Caco-2 (cell line): ENCODE data around the gene RAPGEFL1. TPM values are rescaled to one million over a fixed set of nuclear protein-coding genes. Genes with fewer than 3 reads are reported as not detected.
"Not testable (repeated sequence)": the region's sequence is repeated elsewhere in the genome, so short reads cannot be mapped to it uniquely, and the experiment has no call there.

ENCODE experiments used
- BruUV-seq: library from RNA; stranded (reverse); fragments of 400-500 nt; replicated peaks from 2 replicates; lab custom pipeline; 2021; lab: Mats Ljungman, UMichigan
- CTCF ChIA-PET: fragments of 300-600 bp; sonication (Branson Sonifier 250); formaldehyde crosslinking; loops from one replicate; lab custom pipeline; 2022; ENCODE audit warnings: antibody characterized with exemption; lab: Charles Lee
- POLR2A ChIA-PET: fragments of 300-600 bp; sonication (Branson Sonifier 250); formaldehyde crosslinking; loops from one replicate; lab custom pipeline; 2022; ENCODE audit warnings: antibody characterized with exemption; lab: Charles Lee
- DNase-seq, 2 experiments: peaks; one replicate each; pipeline versions ENCODE4 v3.0.0 to v3.0.0-alpha.2; 2020 to 2022
- H3K27me3 ChIP-seq: replicated peaks from 2 replicates; pipeline ENCODE4 v1.6.0; 2011; ENCODE audit warnings: low read length; ENCODE audit not compliant: control insufficient read depth, insufficient read depth
- H3K36me3 ChIP-seq: 2 replicates; pipeline ENCODE4 v1.5.1; 2011; ENCODE audit warnings: low read length; ENCODE audit not compliant: control insufficient read depth, insufficient read depth
- H3K4me1 ChIP-seq: fragments of 250-450 bp; sonication (Bioruptor Pico); 2 replicates; pipeline ENCODE4 v1.5.1; 2020; ENCODE audit warnings: mild to moderate bottlenecking
- H3K4me3 ChIP-seq: 2 replicates; pipeline ENCODE4 v1.5.1; 2011; ENCODE audit warnings: low read depth, mild to moderate bottlenecking, control low read depth, low read length
- H3K9me3 ChIP-seq: fragments of 250-450 bp; sonication (Bioruptor Pico); 2 replicates; pipeline ENCODE4 v1.5.1; 2020; ENCODE audit warnings: mild to moderate bottlenecking, moderate library complexity
- H3K27ac Mint-ChIP-seq: one replicate; pipeline ENCODE4 v1.8.0; 2022; ENCODE audit warnings: mixed read lengths; ENCODE audit not compliant: unreplicated experiment
- H3K27me3 Mint-ChIP-seq: one replicate; pipeline ENCODE4 v1.8.0; 2022; ENCODE audit warnings: mixed read lengths; ENCODE audit not compliant: insufficient read depth, unreplicated experiment
- H3K36me3 Mint-ChIP-seq: one replicate; pipeline ENCODE4 v1.8.0; 2022; ENCODE audit warnings: mild to moderate bottlenecking, mixed read lengths; ENCODE audit not compliant: insufficient read depth, unreplicated experiment
- H3K4me1 Mint-ChIP-seq: one replicate; pipeline ENCODE4 v1.8.0; 2022; ENCODE audit warnings: low read depth, mixed read lengths; ENCODE audit not compliant: unreplicated experiment
- H3K4me3 Mint-ChIP-seq: one replicate; pipeline ENCODE4 v1.8.0; 2022; ENCODE audit warnings: mild to moderate bottlenecking, moderate library complexity, mixed read lengths; ENCODE audit not compliant: unreplicated experiment
- H3K9me3 Mint-ChIP-seq: one replicate; pipeline ENCODE4 v1.8.0; 2022; ENCODE audit warnings: mixed read lengths; ENCODE audit not compliant: unreplicated experiment
- intact Hi-C: fragments of 100-400 bp; cut with micrococcal nuclease; formaldehyde crosslinking; loops from one replicate; pipeline ENCODE4 v1.10.0; 2022; ENCODE audit not compliant: unreplicated experiment
- total RNA-seq: library from RNA; stranded (reverse); gene quantifications from 2 replicates; pipeline ENCODE4 v1.2.3, GENCODE V29; 2022
- TF ChIP-seq, protein P1 (sequence below), 2 experiments: fragments of 200-600 bp in 1 of 2; IDR thresholded peaks; 1 replicate in 1 of 2; 2 replicates in 1 of 2; pipeline versions ENCODE4 v1.5.1 to v1.8.0; 2011 to 2022; ENCODE audit warnings: antibody characterized with exemption in 1 of 2, control low read depth in 1 of 2, inconsistent platforms in 1 of 2, low read depth in 1 of 2, low read length in 1 of 2, mild to moderate bottlenecking in 1 of 2, moderate library complexity in 1 of 2; ENCODE audit not compliant: insufficient read depth in 1 of 2, severe bottlenecking in 1 of 2, unreplicated experiment in 1 of 2

Gene RAPGEFL1
- total RNA-seq, 1 experiment from 2014 or later: 15.0 TPM

DNA sequence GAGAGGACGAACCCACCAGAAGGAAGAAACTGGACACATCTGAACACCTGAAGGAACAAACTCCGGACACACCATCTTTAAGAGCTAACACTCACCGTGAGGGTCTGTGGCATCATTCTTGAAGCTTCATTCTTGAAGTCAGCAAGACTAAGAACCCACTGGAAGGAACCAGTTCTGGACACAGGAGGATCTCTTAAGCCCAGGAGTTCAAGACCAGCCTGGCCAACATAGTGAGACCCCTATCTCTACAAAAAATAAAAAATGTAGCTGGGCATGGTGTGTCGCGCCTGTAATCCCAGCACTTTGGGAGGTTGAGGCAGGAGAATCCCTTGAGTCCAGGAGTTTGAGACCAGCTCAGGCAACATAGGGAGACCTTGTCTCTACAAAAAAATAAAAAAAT is 21.3 kb downstream of the RAPGEFL1 start:
- Mint-ChIP-seq H3K4me1 (no peaks in the 10 kb centered on the region), H3K27me3 (no peaks in the 10 kb centered on the region), H3K9me3 (no peaks in the 10 kb centered on the region), H3K4me3 (no peak overlapping the region), H3K36me3 (no peaks in the 10 kb centered on the region), H3K27ac (no peak overlapping the region)
- peaks cover 7% of the 10 kb centered on the region; the same call in 1 of the 2 replicates for H3K9me3 ChIP-seq
- CTCF ChIA-PET: interaction anchor here (0.7 to 1.7 kb wide), 4 partner anchors 11 to 86 kb away, joined by 4 to 7 read pairs (median 5); partner anchors contain the start of gene WIPF2
- 0 out of 2 replicates have a peak, but pooled peaks cover 4% of the 10 kb centered on the region for H3K4me1 ChIP-seq
- BruUV-seq: no TSS peak
- POLR2A ChIA-PET: no interaction called here
- no peaks in the 10 kb centered on the region; the same call in 1 of the 2 replicates for H3K36me3 ChIP-seq
- no peak overlapping the region for H3K4me3 ChIP-seq
- TF ChIP-seq, protein P1, sequence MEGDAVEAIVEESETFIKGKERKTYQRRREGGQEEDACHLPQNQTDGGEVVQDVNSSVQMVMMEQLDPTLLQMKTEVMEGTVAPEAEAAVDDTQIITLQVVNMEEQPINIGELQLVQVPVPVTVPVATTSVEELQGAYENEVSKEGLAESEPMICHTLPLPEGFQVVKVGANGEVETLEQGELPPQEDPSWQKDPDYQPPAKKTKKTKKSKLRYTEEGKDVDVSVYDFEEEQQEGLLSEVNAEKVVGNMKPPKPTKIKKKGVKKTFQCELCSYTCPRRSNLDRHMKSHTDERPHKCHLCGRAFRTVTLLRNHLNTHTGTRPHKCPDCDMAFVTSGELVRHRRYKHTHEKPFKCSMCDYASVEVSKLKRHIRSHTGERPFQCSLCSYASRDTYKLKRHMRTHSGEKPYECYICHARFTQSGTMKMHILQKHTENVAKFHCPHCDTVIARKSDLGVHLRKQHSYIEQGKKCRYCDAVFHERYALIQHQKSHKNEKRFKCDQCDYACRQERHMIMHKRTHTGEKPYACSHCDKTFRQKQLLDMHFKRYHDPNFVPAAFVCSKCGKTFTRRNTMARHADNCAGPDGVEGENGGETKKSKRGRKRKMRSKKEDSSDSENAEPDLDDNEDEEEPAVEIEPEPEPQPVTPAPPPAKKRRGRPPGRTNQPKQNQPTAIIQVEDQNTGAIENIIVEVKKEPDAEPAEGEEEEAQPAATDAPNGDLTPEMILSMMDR (IDR thresholded peaks at IDR 0.05; ENCODE audit: insufficient read depth in 1 of 2, low read depth in 1 of 2, low read length in 1 of 2, severe bottlenecking in 1 of 2, unreplicated experiment in 1 of 2): no peak
- DNase-seq: no peak
- no peaks in the 10 kb centered on the region for H3K27me3 ChIP-seq
- intact Hi-C loops: no loop called here

DNA sequence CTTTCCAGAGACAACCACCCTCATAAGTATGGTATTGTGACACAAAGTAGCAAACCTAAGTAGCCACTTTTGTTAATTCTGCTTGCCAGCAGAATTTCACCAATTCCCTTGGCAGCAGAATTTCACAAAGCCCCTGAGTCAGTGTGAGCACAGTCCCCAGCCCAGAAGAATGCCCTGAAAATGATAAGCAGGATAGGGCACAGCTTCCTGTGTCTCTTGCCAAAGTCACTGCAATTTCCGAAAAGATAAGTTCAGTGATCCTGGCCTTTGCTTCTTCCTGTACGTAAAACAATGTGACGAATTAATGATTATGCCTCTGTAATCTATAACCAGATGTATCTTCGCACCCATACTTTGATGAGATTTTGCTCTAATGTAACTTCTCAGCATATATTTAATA is 25.9 kb downstream of the RAPGEFL1 start:
- Mint-ChIP-seq H3K4me1 (no peaks in the 10 kb centered on the region), H3K27ac (no peak overlapping the region), H3K27me3 (no peaks in the 10 kb centered on the region), H3K4me3 (no peak overlapping the region), H3K36me3 (no peaks in the 10 kb centered on the region), H3K9me3 (no peaks in the 10 kb centered on the region)
- Histone ChIP-seq H3K4me3 (no peak overlapping the region), H3K36me3 (no peaks in the 10 kb centered on the region), H3K4me1 (0 out of 2 replicates have a peak, but pooled peaks cover 4% of the 10 kb centered on the region), H3K9me3 (peaks cover 6% of the 10 kb centered on the region; the same call in 1 of the 2 replicates), H3K27me3 (no peaks in the 10 kb centered on the region)
- TF ChIP-seq, protein P1 (IDR thresholded peaks at IDR 0.05; ENCODE audit: insufficient read depth in 1 of 2, low read depth in 1 of 2, low read length in 1 of 2, severe bottlenecking in 1 of 2, unreplicated experiment in 1 of 2): no peak
- CTCF ChIA-PET: interaction anchor here (0.6 to 1.9 kb wide), 3 partner anchors 16 to 85 kb away, joined by 5 to 8 read pairs (median 5); partner anchors contain the start of genes CDC6 and WIPF2
- no peak for DNase-seq
- no TSS peak for BruUV-seq
- intact Hi-C loops: loop anchor here (2.0 to 10.0 kb wide), 2 partner anchors 16 to 152 kb away; partner anchors contain the start of gene WIPF2
- POLR2A ChIA-PET: no interaction called here

DNA sequence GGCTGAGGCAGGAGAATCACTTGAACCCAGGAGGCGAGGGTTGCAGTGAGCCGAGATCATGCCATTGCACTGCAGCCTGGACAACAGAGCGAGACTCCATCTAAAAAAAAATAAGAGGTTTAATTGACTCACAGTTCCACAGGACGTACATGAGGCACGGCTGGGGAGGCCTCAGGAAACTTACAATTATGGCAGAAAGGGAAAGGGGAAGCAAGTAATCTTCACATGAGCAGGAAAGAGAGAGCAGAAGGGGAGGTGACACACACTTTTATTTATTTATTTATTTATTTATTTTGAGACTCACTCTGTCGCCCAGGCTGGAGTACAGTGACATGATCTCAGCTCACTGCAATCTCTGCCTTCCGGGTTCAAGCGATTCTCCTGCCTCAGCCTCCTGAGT is 28.9 kb downstream of the RAPGEFL1 start:
- H3K9me3 Mint-ChIP-seq, DNase-seq, H3K36me3 ChIP-seq, H3K27me3 ChIP-seq, H3K27ac Mint-ChIP-seq, CTCF ChIA-PET, POLR2A ChIA-PET, H3K4me1 Mint-ChIP-seq, H3K9me3 ChIP-seq, H3K36me3 Mint-ChIP-seq, H3K27me3 Mint-ChIP-seq, H3K4me3 ChIP-seq, H3K4me3 Mint-ChIP-seq, BruUV-seq: not testable (repeated sequence)
- H3K4me1 ChIP-seq: peaks cover 15% of the 10 kb centered on the region
- intact Hi-C loops: loop anchor here (10.0 kb wide), 1 partner anchor 149 kb away; no protein-coding TSS in a partner anchor
